A673 (cell line): Measurements from ENCODE around the gene PDGFC. TPM values are rescaled to one million over a fixed set of nuclear protein-coding genes. Genes with fewer than 3 reads are reported as not detected.
A peak's percentile ranks its signal among the peaks of the same experiment; 100 is the strongest.

Source experiments
- BruUV-seq: library from RNA; stranded (reverse); fragments of 400-500 nt; replicated peaks from 2 replicates; lab custom pipeline; 2021; lab: Mats Ljungman, UMichigan
- CTCF ChIA-PET: fragments of 300-600 bp; sonication (Branson Sonifier 250); formaldehyde crosslinking; loops from one replicate; lab custom pipeline; 2022; ENCODE audit warnings: antibody characterized with exemption; lab: Charles Lee
- POLR2A ChIA-PET: fragments of 300-600 bp; sonication (Branson Sonifier 250); formaldehyde crosslinking; loops from one replicate; lab custom pipeline; 2022; ENCODE audit warnings: antibody characterized with exemption; ENCODE audit not compliant: low non-redundant PET; lab: Charles Lee
- DNase-seq: peaks from one replicate; pipeline ENCODE4 v3.0.0-alpha.2; 2015; ENCODE audit warnings: low spot score
- H3K27ac ChIP-seq: fragments of 200-600 bp; sonication (generic); 2 replicates; pipeline ENCODE4 v1.5.1; 2016; ENCODE audit warnings: mixed run types, low read depth, mild to moderate bottlenecking, mixed read lengths, antibody characterized with exemption, low read length; ENCODE audit not compliant: poor library complexity, severe bottlenecking
- H3K27me3 ChIP-seq: fragments of 200-600 bp; sonication (generic); replicated peaks from 2 replicates; pipeline ENCODE4 v1.6.1; 2017; ENCODE audit warnings: mixed run types, low read depth, mild to moderate bottlenecking, mixed read lengths, antibody characterized with exemption, low read length; ENCODE audit not compliant: insufficient read depth, poor library complexity
- H3K36me3 ChIP-seq: fragments of 200-600 bp; sonication (generic); 2 replicates; pipeline ENCODE4 v1.6.1; 2016; ENCODE audit warnings: mixed run types, mild to moderate bottlenecking, mixed read lengths, antibody characterized with exemption, low read length; ENCODE audit not compliant: insufficient read depth, poor library complexity, severe bottlenecking
- H3K4me1 ChIP-seq: fragments of 200-600 bp; sonication (generic); 2 replicates; pipeline ENCODE4 v1.6.1; 2017; ENCODE audit warnings: mixed run types, mild to moderate bottlenecking, mixed read lengths, antibody characterized with exemption, low read length; ENCODE audit not compliant: insufficient read depth, poor library complexity, severe bottlenecking
- H3K4me3 ChIP-seq: fragments of 200-600 bp; sonication (generic); 2 replicates; pipeline ENCODE4 v1.5.1; 2016; ENCODE audit warnings: low read depth, mixed run types, mild to moderate bottlenecking, mixed read lengths, low read length; ENCODE audit not compliant: poor library complexity, severe bottlenecking
- H3K9me3 ChIP-seq: fragments of 200-600 bp; sonication (generic); 2 replicates; pipeline ENCODE4 v1.6.1; 2016; ENCODE audit warnings: mixed run types, low read depth, mild to moderate bottlenecking, mixed read lengths, antibody characterized with exemption, low read length; ENCODE audit not compliant: poor library complexity, severe bottlenecking
- EZH2 ChIP-seq: fragments of 200-600 bp; sonication (generic); IDR thresholded peaks from 2 replicates; pipeline ENCODE4 v1.6.1; 2017; ENCODE audit warnings: borderline replicate concordance, low read depth, mild to moderate bottlenecking, mixed read lengths, antibody characterized with exemption, low read length; ENCODE audit not compliant: poor library complexity, severe bottlenecking
- intact Hi-C: fragments of 100-400 bp; cut with micrococcal nuclease; formaldehyde crosslinking; loops from one replicate; pipeline ENCODE4 v1.10.0; 2022; ENCODE audit not compliant: unreplicated experiment
- total RNA-seq: library from RNA; stranded (reverse); gene quantifications from 2 replicates; pipeline ENCODE4 v1.2.3, GENCODE V29; 2021
- TF ChIP-seq, protein P1 (sequence below): fragments of 300-800, 200-600 bp; sonication (generic); conservative IDR thresholded peaks from 2 replicates; pipeline ENCODE4 v1.5.1; 2017; ENCODE audit warnings: low read depth, mild to moderate bottlenecking, antibody characterized with exemption, low read length, moderate library complexity, mixed read lengths

The PDGFC gene
- total RNA-seq, 1 experiment from 2014 or later: 28.0 TPM

DNA sequence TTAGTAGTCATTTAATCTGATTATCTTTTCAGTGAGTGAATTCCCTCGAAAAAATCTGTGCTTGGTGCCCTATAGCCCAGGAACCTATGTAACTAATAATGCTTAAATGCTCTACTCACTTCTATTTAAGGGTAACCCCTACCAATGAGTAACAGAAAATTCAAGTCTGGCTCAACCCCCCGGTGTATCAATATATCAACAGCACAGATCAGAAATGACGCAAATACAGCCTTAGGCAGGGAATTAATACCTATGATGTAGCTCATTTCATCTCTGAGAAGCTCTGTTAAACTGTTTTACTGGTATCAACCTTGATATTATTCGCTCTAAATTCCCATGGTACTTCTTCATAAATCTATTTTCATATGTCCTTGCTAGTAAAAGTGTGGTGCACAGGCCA, 28.6 kb downstream of the PDGFC start:
- intact Hi-C loops: no loop called here
- POLR2A ChIA-PET: interaction anchor here (0.6 kb wide), 1 partner anchor 27 kb away, joined by 6 read pairs; no protein-coding TSS in a partner anchor
- no peak overlapping the region for H3K27ac ChIP-seq
- no TSS peak for BruUV-seq
- CTCF ChIA-PET: no interaction called here
- no peak overlapping the region for H3K4me3 ChIP-seq
- no peak for DNase-seq
- H3K9me3 ChIP-seq: no peaks in the 10 kb centered on the region
- peaks cover 68% of the 10 kb centered on the region for H3K4me1 ChIP-seq
- TF ChIP-seq, protein P1, sequence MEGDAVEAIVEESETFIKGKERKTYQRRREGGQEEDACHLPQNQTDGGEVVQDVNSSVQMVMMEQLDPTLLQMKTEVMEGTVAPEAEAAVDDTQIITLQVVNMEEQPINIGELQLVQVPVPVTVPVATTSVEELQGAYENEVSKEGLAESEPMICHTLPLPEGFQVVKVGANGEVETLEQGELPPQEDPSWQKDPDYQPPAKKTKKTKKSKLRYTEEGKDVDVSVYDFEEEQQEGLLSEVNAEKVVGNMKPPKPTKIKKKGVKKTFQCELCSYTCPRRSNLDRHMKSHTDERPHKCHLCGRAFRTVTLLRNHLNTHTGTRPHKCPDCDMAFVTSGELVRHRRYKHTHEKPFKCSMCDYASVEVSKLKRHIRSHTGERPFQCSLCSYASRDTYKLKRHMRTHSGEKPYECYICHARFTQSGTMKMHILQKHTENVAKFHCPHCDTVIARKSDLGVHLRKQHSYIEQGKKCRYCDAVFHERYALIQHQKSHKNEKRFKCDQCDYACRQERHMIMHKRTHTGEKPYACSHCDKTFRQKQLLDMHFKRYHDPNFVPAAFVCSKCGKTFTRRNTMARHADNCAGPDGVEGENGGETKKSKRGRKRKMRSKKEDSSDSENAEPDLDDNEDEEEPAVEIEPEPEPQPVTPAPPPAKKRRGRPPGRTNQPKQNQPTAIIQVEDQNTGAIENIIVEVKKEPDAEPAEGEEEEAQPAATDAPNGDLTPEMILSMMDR: no peak
- H3K36me3 ChIP-seq: no peaks in the 10 kb centered on the region
- no peaks in the 10 kb centered on the region for H3K27me3 ChIP-seq

DNA sequence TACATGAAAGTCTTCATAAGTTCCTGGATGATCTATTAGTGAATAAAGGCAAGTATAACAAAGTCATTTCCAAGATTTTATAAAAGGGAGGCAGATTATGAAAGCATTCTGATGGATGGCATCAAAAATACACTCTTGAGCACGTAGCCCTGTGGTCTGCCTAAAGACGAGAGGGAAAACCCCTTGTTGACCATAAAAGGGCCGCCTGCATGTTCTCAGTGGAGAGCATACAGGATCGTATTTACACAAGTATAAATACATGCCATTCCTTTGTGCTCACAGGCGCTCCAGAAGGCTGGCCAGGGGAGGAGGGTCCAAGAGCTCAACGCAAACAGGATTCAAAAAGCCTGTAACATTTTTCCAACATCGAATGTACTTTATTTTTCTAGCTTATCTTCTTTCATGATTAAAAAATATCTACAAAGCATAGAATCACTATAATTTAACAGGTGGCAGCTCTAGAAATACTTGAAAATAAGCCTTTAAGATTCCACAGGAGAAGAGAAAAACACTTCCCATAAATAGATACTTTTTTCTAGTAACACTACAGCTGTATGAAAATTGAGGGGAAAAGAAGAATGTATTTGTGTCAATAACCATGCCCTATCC, 29.6 kb downstream of the PDGFC start:
- intact Hi-C loops: no loop called here

DNA sequence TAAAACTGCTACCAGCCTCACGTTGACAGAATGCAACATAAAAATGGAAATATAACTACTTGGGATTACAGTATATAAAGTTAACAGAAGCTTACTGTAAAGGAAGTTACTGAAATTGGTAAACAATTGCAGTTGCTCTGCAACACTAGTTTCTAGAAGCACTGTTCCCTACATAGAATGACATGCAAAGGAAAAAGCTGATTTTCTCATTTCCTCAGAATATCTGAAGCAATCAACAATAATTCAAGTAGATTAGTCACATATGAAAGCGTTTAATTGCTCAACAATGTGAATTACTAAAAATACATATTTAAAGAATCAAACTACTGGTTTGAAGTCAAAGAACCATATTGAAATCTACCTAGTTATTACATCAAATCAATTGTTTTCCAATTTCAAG, 31.8 kb downstream of the PDGFC start:
- ChIA-PET CTCF (no interaction called here), POLR2A (no interaction called here)
- no peaks in the 10 kb centered on the region for H3K9me3 ChIP-seq
- TF ChIP-seq, protein P1: no peak
- TF ChIP-seq EZH2: no peak
- intact Hi-C loops: no loop called here
- H3K4me3 ChIP-seq: no peak overlapping the region
- H3K4me1 ChIP-seq: peaks cover 43% of the 10 kb centered on the region
- no peaks in the 10 kb centered on the region for H3K27me3 ChIP-seq
- peak overlapping the region; percentile 17 for H3K27ac ChIP-seq
- no TSS peak for BruUV-seq
- DNase-seq: no peak
- no peaks in the 10 kb centered on the region for H3K36me3 ChIP-seq

More for the DNA sequence above, 29.6 kb downstream of the PDGFC start:
- no peaks in the 10 kb centered on the region for H3K9me3 ChIP-seq
- no TSS peak for BruUV-seq
- no peak for TF ChIP-seq EZH2
- TF ChIP-seq, protein P1: no peak
- H3K27ac ChIP-seq: peak overlapping the region; percentile 11
- no peak for DNase-seq
- H3K4me3 ChIP-seq: no peak overlapping the region
- H3K4me1 ChIP-seq: peaks cover 60% of the 10 kb centered on the region
- H3K36me3 ChIP-seq: no peaks in the 10 kb centered on the region
- ChIA-PET CTCF (no interaction called here), POLR2A (no interaction called here)
- H3K27me3 ChIP-seq: no peaks in the 10 kb centered on the region
